OCI-LY7 (cell line): Measurements from ENCODE around the gene ZIC2. TPM values are rescaled to one million over a fixed set of nuclear protein-coding genes. Genes with fewer than 3 reads are reported as not detected.

ENCODE experiments used
- BruUV-seq: library from RNA; stranded (reverse); fragments of 400-500 nt; replicated peaks from 2 replicates; lab custom pipeline; 2021; lab: Mats Ljungman, UMichigan
- CTCF ChIA-PET: fragments of 300-600 bp; sonication (Branson Sonifier 250); formaldehyde crosslinking; loops from one replicate; lab custom pipeline; 2022; ENCODE audit warnings: antibody characterized with exemption; ENCODE audit not compliant: unreplicated experiment; lab: Charles Lee
- POLR2A ChIA-PET: fragments of 300-600 bp; sonication (Branson Sonifier 250); formaldehyde crosslinking; loops from one replicate; lab custom pipeline; 2022; ENCODE audit warnings: antibody characterized with exemption; lab: Charles Lee
- DNase-seq: peaks from one replicate; pipeline ENCODE4 v3.0.0-alpha.2; 2015; ENCODE audit warnings: low spot score
- H2AFZ ChIP-seq: fragments of 200-600 bp; sonication (generic), shearing (Covaris generic); 2 replicates; pipeline ENCODE4 v1.6.1; 2014; ENCODE audit warnings: mild to moderate bottlenecking, antibody characterized with exemption, low read length, moderate library complexity
- H3K27ac ChIP-seq: fragments of 200-600 bp; sonication (generic); 2 replicates; pipeline ENCODE4 v1.5.1; 2014; ENCODE audit warnings: mixed run types, low read depth, mild to moderate bottlenecking, moderate library complexity, low read length, inconsistent platforms; ENCODE audit not compliant: poor library complexity, severe bottlenecking
- H3K36me3 ChIP-seq: fragments of 200-600 bp; sonication (generic); 2 replicates; pipeline ENCODE4 v1.6.1; 2014; ENCODE audit warnings: mild to moderate bottlenecking, antibody characterized with exemption, low read length, moderate library complexity, mixed read lengths; ENCODE audit not compliant: insufficient read depth
- H3K4me1 ChIP-seq: fragments of 200-600 bp; sonication (generic); 2 replicates; pipeline ENCODE4 v1.5.1; 2014; ENCODE audit warnings: mild to moderate bottlenecking, low read length; ENCODE audit not compliant: insufficient read depth, poor library complexity, severe bottlenecking
- H3K4me2 ChIP-seq: fragments of 200-600 bp; sonication (generic); 2 replicates; pipeline ENCODE4 v1.6.1; 2014; ENCODE audit warnings: mild to moderate bottlenecking, low read length
- H3K4me3 ChIP-seq: fragments of 200-600 bp; sonication (generic); 2 replicates; pipeline ENCODE4 v1.5.1; 2014; ENCODE audit warnings: mild to moderate bottlenecking, low read depth, low read length; ENCODE audit not compliant: poor library complexity, severe bottlenecking
- H3K79me2 ChIP-seq: fragments of 200-600 bp; sonication (generic); 2 replicates; pipeline ENCODE4 v1.6.1; 2016; ENCODE audit warnings: low read depth, mild to moderate bottlenecking, low read length, moderate library complexity, mixed read lengths; ENCODE audit not compliant: insufficient read depth
- H3K9me2 ChIP-seq: fragments of 200-600 bp; sonication (generic); 2 replicates; pipeline ENCODE4 v1.6.1; 2016; ENCODE audit warnings: mild to moderate bottlenecking, low read length, mixed read lengths; ENCODE audit not compliant: insufficient read depth
- H3K9me3 ChIP-seq: fragments of 200-600 bp; sonication (generic); 2 replicates; pipeline ENCODE4 v1.6.1; 2014; ENCODE audit warnings: mild to moderate bottlenecking, mixed run types, low read length, mixed read lengths
- H4K20me1 ChIP-seq: fragments of 200-600 bp; sonication (generic); 2 replicates; pipeline ENCODE4 v1.6.1; 2014; ENCODE audit warnings: mild to moderate bottlenecking, antibody characterized with exemption, low read length, moderate library complexity, mixed read lengths; ENCODE audit not compliant: insufficient read depth
- CTCF ChIP-seq: fragments of 200-600 bp; sonication (generic); conservative IDR thresholded peaks from 2 replicates; pipeline ENCODE4 v1.5.1; 2014; ENCODE audit warnings: mild to moderate bottlenecking, antibody characterized with exemption, low read length, moderate library complexity, mixed read lengths
- EZH2phosphoT487 ChIP-seq: fragments of 200-600 bp; sonication (generic); IDR thresholded peaks from 2 replicates; pipeline ENCODE4 v1.6.1; 2018; ENCODE audit warnings: low read depth, borderline replicate concordance, mild to moderate bottlenecking, mixed run types, antibody characterized with exemption, low read length, moderate library complexity, mixed read lengths
- intact Hi-C: fragments of 100-400 bp; cut with micrococcal nuclease; formaldehyde crosslinking; loops from one replicate; pipeline ENCODE4 v1.10.0; 2022; ENCODE audit not compliant: unreplicated experiment
- total RNA-seq, 2 experiments: library from RNA; depleted of rRNA in 1 of 2; stranded (reverse); fragments of >200 nt in 1 of 2; shearing (Covaris generic) in 1 of 2; gene quantifications; 2 replicates each; pipeline ENCODE4 v1.2.3, GENCODE V29; 2014 to 2022

The ZIC2 gene
- total RNA-seq, 2 experiments from 2014 or later = not detected

GRCh38 chr13:99977912-99978798 is 3.4 kb upstream of the ZIC2 start:
- Histone ChIP-seq H3K4me3 (no peak overlapping the region), H3K36me3 (no peaks in the 10 kb centered on the region), H3K9me2 (no peaks in the 10 kb centered on the region), H3K79me2 (no peaks in the 10 kb centered on the region), H2AFZ (no peak overlapping the region), H3K4me2 (no peak overlapping the region), H4K20me1 (no peaks in the 10 kb centered on the region), H3K4me1 (no peaks in the 10 kb centered on the region), H3K9me3 (no peaks in the 10 kb centered on the region), H3K27ac (no peak overlapping the region)
- ChIA-PET CTCF (no interaction called here), POLR2A (no interaction called here)
- no peak for DNase-seq
- BruUV-seq = no TSS peak
- TF ChIP-seq EZH2phosphoT487 (no peak), CTCF (no peak)
- intact Hi-C loops = no loop called here

- Histone ChIP-seq H3K9me3 (no peaks in the 10 kb centered on the region), H2AFZ (no peak overlapping the region), H3K36me3 (no peaks in the 10 kb centered on the region), H3K9me2 (no peaks in the 10 kb centered on the region), H3K79me2 (no peaks in the 10 kb centered on the region), H3K4me2 (no peak overlapping the region), H3K27ac (no peak overlapping the region), H3K4me1 (no peaks in the 10 kb centered on the region), H4K20me1 (no peaks in the 10 kb centered on the region), H3K4me3 (no peak overlapping the region)
- intact Hi-C loops = no loop called here
- ChIA-PET POLR2A (no interaction called here), CTCF (no interaction called here)
- TF ChIP-seq CTCF (no peak), EZH2phosphoT487 (0 out of 2 replicates have a peak, but pooled peaks have one; percentile 38)
- no peak for DNase-seq
- BruUV-seq = no TSS peak
These were observed 2.7 kb upstream of the ZIC2 start for GRCh38 chr13:99978799-99979452.
